HepG2 (cell line): ENCODE measurements around the gene PGAP3. TPM values are rescaled to one million over a fixed set of nuclear protein-coding genes. Genes with fewer than 3 reads are reported as not detected.
A peak's percentile ranks its signal among the peaks of the same experiment; 100 is the strongest.

Source experiments
- ATAC-seq: fragments of 200-7000 bp; cut with Tn5 transposase; 3 replicates; pipeline ENCODE4 v1.9.1; 2020; ENCODE audit warnings: mild to moderate bottlenecking, moderate library complexity
- BruUV-seq: library from RNA; stranded (reverse); fragments of 400-500 nt; replicated peaks from 2 replicates; lab custom pipeline; 2021; lab: Mats Ljungman, UMichigan
- CTCF ChIA-PET: fragments of 300-600 bp; formaldehyde crosslinking; extraction: SDS; loops from one replicate; lab custom pipeline; 2021; ENCODE audit warnings: low total read pairs, inconsistent platforms, low intra/inter-chr PET ratio; lab: Yijun Ruan, JAX
- POLR2A ChIA-PET: fragments of 350-600 bp; sonication (Branson Sonifier 250); formaldehyde crosslinking; loops from one replicate; lab custom pipeline; 2020; ENCODE audit warnings: antibody characterized with exemption, inconsistent platforms; lab: Yijun Ruan, JAX
- DNase-seq: peaks from one replicate; pipeline ENCODE4 v3.0.0-alpha.2; 2015; ENCODE audit warnings: low spot score
- FAIRE-seq: peaks from 3 replicates; lab custom pipeline; 2011; peaks lifted over from hg19 to GRCh38; lab: Jason Lieb, UNC
- H2AFZ ChIP-seq: one replicate; pipeline ENCODE4 v1.6.1; 2011; ENCODE audit warnings: low read length, inconsistent platforms
- H3K27ac ChIP-seq: fragments of 300-600 bp; 3 replicates; pipeline ENCODE4 v1.8.0; 2011; ENCODE audit warnings: mixed run types, mild to moderate bottlenecking, mixed read lengths, low read length, inconsistent platforms; ENCODE audit not compliant: insufficient read depth; ENCODE audit errors: extremely low read length
- H3K27me3 ChIP-seq, 2 experiments: fragments of 200-600 bp in 1 of 2; 2 replicates in 1 of 2; 3 replicates in 1 of 2; pipeline versions ENCODE4 v1.6.0 to v1.8.0; 2011; ENCODE audit warnings: low read length in 2 of 2, mild to moderate bottlenecking in 2 of 2, moderate library complexity in 2 of 2, inconsistent platforms in 1 of 2; ENCODE audit not compliant: insufficient read depth in 2 of 2, control insufficient read depth in 1 of 2
- H3K36me3 ChIP-seq, 2 experiments: fragments of 200-600 bp in 1 of 2; replicated peaks in 1 of 2; 2 replicates in 1 of 2; 3 replicates in 1 of 2; pipeline versions ENCODE4 v1.5.1 to v1.8.0; 2011; ENCODE audit warnings: low read length in 2 of 2, inconsistent platforms in 1 of 2; ENCODE audit not compliant: insufficient read depth in 2 of 2, control insufficient read depth in 1 of 2
- H3K4me1 ChIP-seq: 2 replicates; pipeline ENCODE4 v1.5.1; 2012; ENCODE audit warnings: low read length, inconsistent platforms; ENCODE audit not compliant: insufficient read depth
- H3K4me2 ChIP-seq: 2 replicates; pipeline ENCODE4 v1.6.0; 2011; ENCODE audit warnings: low read depth, low read length, inconsistent platforms
- H3K4me3 ChIP-seq, 3 experiments: fragments of 200-600 bp in 1 of 3; sonication (generic), shearing (Covaris generic) in 1 of 3; replicated peaks in 1 of 3; 2 replicates each; pipeline ENCODE4 v1.5.1; 2011 to 2016; ENCODE audit warnings: low read length in 3 of 3, inconsistent platforms in 2 of 3, low read depth in 2 of 3, mild to moderate bottlenecking in 2 of 3, control low read depth in 1 of 3, mixed read lengths in 1 of 3; ENCODE audit not compliant: insufficient read depth in 1 of 3
- H3K79me2 ChIP-seq: one replicate; pipeline ENCODE4 v1.6.1; 2011; ENCODE audit warnings: low read length, inconsistent platforms; ENCODE audit not compliant: insufficient read depth
- H3K9ac ChIP-seq: 2 replicates; pipeline ENCODE4 v1.6.0; 2011; ENCODE audit warnings: mild to moderate bottlenecking, low read depth, low read length, inconsistent platforms; ENCODE audit not compliant: insufficient read depth
- H3K9me3 ChIP-seq: 2 replicates; pipeline ENCODE4 v1.5.1; 2012; ENCODE audit warnings: mild to moderate bottlenecking, low read length
- H4K20me1 ChIP-seq: 2 replicates; pipeline ENCODE4 v1.6.0; 2011; ENCODE audit warnings: inconsistent platforms, mild to moderate bottlenecking, low read length, moderate library complexity; ENCODE audit not compliant: insufficient read depth
- GATAD2A ChIP-seq: IDR thresholded peaks from 2 replicates; pipeline ENCODE4 v1.6.1; 2016
- KAT7 ChIP-seq: IDR thresholded peaks from 2 replicates; pipeline ENCODE4 v1.6.1; 2018; ENCODE audit warnings: borderline replicate concordance, missing compliant biosample characterization
- MAX ChIP-seq: IDR thresholded peaks from 2 replicates; pipeline ENCODE4 v1.6.1; 2012; ENCODE audit warnings: inconsistent platforms
- MLLT10 ChIP-seq: sonication (generic); formaldehyde crosslinking; IDR thresholded peaks from 2 replicates; pipeline ENCODE4 v1.4.0; 2020; ENCODE audit warnings: missing genetic modification reagents
- MLXIP ChIP-seq: sonication (generic); formaldehyde crosslinking; IDR thresholded peaks from 2 replicates; pipeline ENCODE4 v1.9.0; 2021; ENCODE audit warnings: missing genetic modification reagents, borderline replicate concordance
- MTA1 ChIP-seq: sonication (generic); formaldehyde crosslinking; IDR thresholded peaks from 2 replicates; pipeline ENCODE4 v1.4.0; 2020; ENCODE audit warnings: missing genetic modification reagents, mild to moderate bottlenecking, borderline replicate concordance
- NCOR1 ChIP-seq: fragments of 200-600 bp; sonication (generic); IDR thresholded peaks from 2 replicates; pipeline ENCODE4 v1.7.0; 2017; ENCODE audit warnings: antibody characterized with exemption, low read length, borderline replicate concordance
- NR2C2 ChIP-seq: sonication (generic); formaldehyde crosslinking; IDR thresholded peaks from 2 replicates; pipeline ENCODE4 v1.4.0; 2020; ENCODE audit warnings: missing genetic modification reagents, mild to moderate bottlenecking, moderate library complexity, borderline replicate concordance
- RARG ChIP-seq: sonication (generic); formaldehyde crosslinking; IDR thresholded peaks from 2 replicates; pipeline ENCODE4 v1.4.0; 2020; ENCODE audit warnings: low read depth, mild to moderate bottlenecking, missing genetic modification reagents
- TEAD3 ChIP-seq: optimal IDR thresholded peaks from 2 replicates; pipeline ENCODE3; 2016; ENCODE audit warnings: borderline replicate concordance
- ZC3H13 ChIP-seq: sonication (generic); formaldehyde crosslinking; IDR thresholded peaks from 2 replicates; pipeline ENCODE4 v1.8.1; 2023; ENCODE audit warnings: mild to moderate bottlenecking, missing genetic modification reagents, moderate library complexity
- ZNF121 ChIP-seq: sonication (generic); formaldehyde crosslinking; IDR thresholded peaks from 2 replicates; pipeline ENCODE4 v1.5.0; 2020; ENCODE audit warnings: mild to moderate bottlenecking, missing genetic modification reagents
- ZNF367 ChIP-seq: sonication (generic); formaldehyde crosslinking; IDR thresholded peaks from 2 replicates; pipeline ENCODE4 v1.4.0; 2020; ENCODE audit warnings: missing genetic modification reagents, borderline replicate concordance
- ZNF563 ChIP-seq: sonication (generic); formaldehyde crosslinking; IDR thresholded peaks from 2 replicates; pipeline ENCODE4 v1.8.0; 2022; ENCODE audit warnings: mild to moderate bottlenecking, moderate library complexity, missing genetic modification reagents
- ZNF598 ChIP-seq: sonication (generic); formaldehyde crosslinking; IDR thresholded peaks from 2 replicates; pipeline ENCODE4 v1.5.1; 2020; ENCODE audit warnings: mild to moderate bottlenecking, missing genetic modification reagents, borderline replicate concordance
- ZSCAN22 ChIP-seq: sonication (generic); formaldehyde crosslinking; IDR thresholded peaks from 2 replicates; pipeline ENCODE4 v1.4.0; 2020; ENCODE audit warnings: mild to moderate bottlenecking, missing genetic modification reagents
- WGBS: methylation state at CpG from one replicate; pipeline ENCODE4 v1.1.6; 2017; ENCODE audit warnings: low lambda C conversion rate; 5-methylcytosine and 5-hydroxymethylcytosine counted together
- in situ Hi-C: cut with HindIII; loops from 2 replicates; pipeline ENCODE4 v1.10.0; 2017; ENCODE audit warnings: low pct_unique_long_range_greater_than_20kb; ENCODE audit not compliant: extremely low pct_ligation_motif_present
- intact Hi-C: fragments of 100-400 bp; cut with micrococcal nuclease; formaldehyde crosslinking; loops from one replicate; pipeline ENCODE4 v1.10.0; 2022; ENCODE audit not compliant: unreplicated experiment
- polyA plus RNA-seq, 8 experiments: library from polyadenylated mRNA; depleted of rRNA in 3 of 8; stranded (reverse) in 7 of 8; unstranded in 1 of 8; fragments of >200 nt; fragmentation: Illumina TruSeq in 4 of 8; extraction: Trizol in 4 of 8; gene quantifications; 2 replicates each; pipeline versions ENCODE4 v1.2.1 to v1.2.3, GENCODE V29; 2011 to 2016; ENCODE audit warnings: low read depth in 4 of 8, missing spikeins in 1 of 8, mixed read lengths in 1 of 8; ENCODE audit not compliant: insufficient read depth in 1 of 8
- total RNA-seq, 5 experiments: library from RNA; depleted of rRNA; stranded (reverse); fragments of >200 nt; fragmentation: Illumina TruSeq; extraction: Trizol; gene quantifications; 2 replicates each; pipeline ENCODE4 v1.2.3, GENCODE V29; 2016; ENCODE audit warnings: low read depth in 1 of 5
- TF ChIP-seq, protein P1 (sequence below): sonication (generic); formaldehyde crosslinking; IDR thresholded peaks from 2 replicates; pipeline ENCODE4 v1.5.1; 2020; ENCODE audit warnings: missing genetic modification reagents, mild to moderate bottlenecking, borderline replicate concordance
- TF ChIP-seq, protein P2 (sequence below): sonication (generic); formaldehyde crosslinking; IDR thresholded peaks from 2 replicates; pipeline ENCODE4 v1.4.0; 2020; ENCODE audit warnings: low read depth, mild to moderate bottlenecking, missing genetic modification reagents

Gene PGAP3
- total and polyA plus RNA-seq, 2 of the 13 experiments (the other 11 are each of a cell fraction or from before 2014, with no cell fraction given), result 11.9 to 14.6 TPM

GRCh38 chr17:39651923-39652586, 35.8 kb downstream of the PGAP3 start:
- in situ Hi-C loops (no loop called here), intact Hi-C loops (loop anchor here (2.0 kb wide), 1 partner anchor 29 kb away; no protein-coding TSS in a partner anchor)
- no TSS peak for BruUV-seq
- 59% methylated on average over 8 of the region's 8 CpGs for WGBS
- Histone ChIP-seq H3K27ac (peak overlapping the region; percentile 48), H4K20me1 (peaks cover 4% of the 10 kb centered on the region; the same call in 1 of the 2 replicates), H3K27me3 (no peaks in the 10 kb centered on the region), H3K4me1 (peaks cover 31% of the 10 kb centered on the region), H2AFZ (no peak overlapping the region), H3K4me3 (peak overlapping the region in 1 of 3 experiments; percentile 54; a peak in 2 of 6 replicates), H3K9ac (peak overlapping the region; percentile 25; the same call in 1 of the 2 replicates), H3K79me2 (peaks cover 5% of the 10 kb centered on the region), H3K4me2 (peak overlapping the region; percentile 81), H3K36me3 (peaks cover 5 to 7% of the 10 kb centered on the region in 2 experiments; a peak in 3 of 5 replicates), H3K9me3 (no peaks in the 10 kb centered on the region)
- ChIA-PET CTCF (interaction anchor here (4.0 kb wide), 1 partner anchor 29 kb away, joined by 71 read pairs; no protein-coding TSS in a partner anchor), POLR2A (interaction anchor here (0.9 to 2.6 kb wide), 15 partner anchors 9 to 191 kb away, joined by 3 to 21 read pairs (median 5); partner anchors contain the start of genes CDK12, PGAP3, PNMT and STARD3)
- ATAC-seq (no peak), DNase-seq (no peak), FAIRE-seq (peak; percentile 32)
- TF ChIP-seq KAT7 (CRISPR knock-in tag) (no peak), GATAD2A (CRISPR knock-in tag) (no peak), MLLT10 (CRISPR knock-in tag) (no peak), ZSCAN22 (CRISPR knock-in tag) (no peak), ZC3H13 (CRISPR knock-in tag) (no peak), NCOR1 (no peak), MAX (no peak), ZNF598 (CRISPR knock-in tag) (0 out of 2 replicates have a peak, but pooled peaks have one; percentile 54), RARG (no peak), ZNF367 (CRISPR knock-in tag) (no peak), ZNF121 (CRISPR knock-in tag) (no peak), MLXIP (CRISPR knock-in tag) (no peak), ZNF563 (CRISPR knock-in tag) (no peak), NR2C2 (CRISPR knock-in tag) (no peak), TEAD3 (CRISPR knock-in tag) (peak; percentile 17), MTA1 (CRISPR knock-in tag) (no peak)
- TF ChIP-seq, protein P1, sequence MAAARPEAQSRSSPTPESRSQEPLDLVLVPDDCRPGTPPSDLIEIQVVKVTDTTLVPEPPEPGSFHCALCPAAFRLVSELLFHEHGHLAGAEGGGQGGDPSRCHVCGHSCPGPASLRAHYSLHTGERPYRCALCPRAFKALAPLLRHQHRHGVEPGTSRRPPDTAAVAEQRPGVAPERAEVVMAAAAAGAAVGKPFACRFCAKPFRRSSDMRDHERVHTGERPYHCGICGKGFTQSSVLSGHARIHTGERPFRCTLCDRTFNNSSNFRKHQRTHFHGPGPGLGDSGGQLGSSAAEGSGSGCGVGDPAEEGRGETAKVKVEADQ (CRISPR knock-in tag), result 0 out of 2 replicates have a peak, but pooled peaks have one; percentile 55
- TF ChIP-seq, protein P2, sequence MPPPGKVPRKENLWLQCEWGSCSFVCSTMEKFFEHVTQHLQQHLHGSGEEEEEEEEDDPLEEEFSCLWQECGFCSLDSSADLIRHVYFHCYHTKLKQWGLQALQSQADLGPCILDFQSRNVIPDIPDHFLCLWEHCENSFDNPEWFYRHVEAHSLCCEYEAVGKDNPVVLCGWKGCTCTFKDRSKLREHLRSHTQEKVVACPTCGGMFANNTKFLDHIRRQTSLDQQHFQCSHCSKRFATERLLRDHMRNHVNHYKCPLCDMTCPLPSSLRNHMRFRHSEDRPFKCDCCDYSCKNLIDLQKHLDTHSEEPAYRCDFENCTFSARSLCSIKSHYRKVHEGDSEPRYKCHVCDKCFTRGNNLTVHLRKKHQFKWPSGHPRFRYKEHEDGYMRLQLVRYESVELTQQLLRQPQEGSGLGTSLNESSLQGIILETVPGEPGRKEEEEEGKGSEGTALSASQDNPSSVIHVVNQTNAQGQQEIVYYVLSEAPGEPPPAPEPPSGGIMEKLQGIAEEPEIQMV (CRISPR knock-in tag), result no peak
